NCI-H510A (cell line): Measurements from ENCODE around the gene EIF3I.
A peak's percentile ranks its signal among the peaks of the same experiment; 100 is the strongest.
"Not testable (repeated sequence)": the region's sequence is repeated elsewhere in the genome, so short reads cannot be mapped to it uniquely, and the experiment has no call there.

Source experiments
- DNase-seq: peaks from one replicate; lab custom pipeline; 2025; lab: John Stamatoyannopoulos, UW

The EIF3I gene

DNA sequence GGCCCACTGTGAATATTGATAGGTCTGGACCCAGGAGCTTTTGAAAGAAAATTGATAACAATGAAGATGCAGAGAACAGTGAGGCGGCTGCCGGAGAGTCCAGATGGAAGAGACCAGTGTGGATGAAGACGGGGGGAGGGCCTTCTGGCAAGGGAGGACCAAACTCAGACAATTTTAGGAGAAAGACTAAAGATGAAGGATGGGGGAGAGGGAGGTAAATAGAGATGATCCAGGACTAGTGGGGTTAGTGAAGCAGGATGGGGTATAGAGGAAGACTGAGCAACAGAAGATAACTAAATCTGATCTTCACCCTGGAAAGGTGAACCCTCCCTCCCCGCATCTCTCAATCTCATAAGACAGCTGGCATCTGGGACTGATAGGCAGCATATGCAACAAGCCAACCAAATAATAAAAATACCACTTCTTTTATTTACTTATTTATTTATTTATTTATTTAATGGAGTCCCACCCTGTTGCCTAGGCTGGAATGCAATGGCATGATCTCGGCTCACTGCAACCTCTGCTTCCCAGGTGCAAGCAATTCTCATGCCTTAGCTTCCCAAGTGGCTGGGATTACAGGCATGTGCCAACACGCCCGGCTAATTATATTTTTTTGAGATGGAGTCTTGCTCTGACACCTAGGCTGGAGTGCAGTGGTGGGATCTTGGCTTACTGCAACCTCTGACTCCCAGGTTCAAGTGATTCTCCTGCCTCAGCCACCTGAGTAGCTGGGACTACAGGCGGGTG, 10.5 kb downstream of the EIF3I start:
- no peak for DNase-seq

DNA sequence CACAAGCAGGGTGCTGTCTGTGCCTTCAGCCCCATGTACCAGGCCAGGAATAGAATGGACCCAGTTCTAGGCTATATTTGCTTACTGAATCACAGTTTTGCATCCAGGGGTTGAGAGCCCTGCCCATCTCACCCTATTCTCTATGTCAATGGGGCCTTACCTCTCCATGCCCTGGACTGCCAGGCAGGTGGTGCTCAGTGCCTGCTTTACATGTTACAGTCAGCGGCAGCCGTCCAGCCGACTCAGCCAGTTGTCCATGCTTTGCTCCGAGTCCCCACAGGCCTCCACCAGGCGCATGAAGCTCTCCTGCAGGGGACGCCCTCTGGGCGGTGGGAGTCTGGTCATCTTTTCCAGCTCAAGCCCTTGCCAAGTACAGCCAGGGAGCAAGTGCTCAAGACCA, 12.6 kb downstream of the EIF3I start:
- DNase-seq: no peak

DNA sequence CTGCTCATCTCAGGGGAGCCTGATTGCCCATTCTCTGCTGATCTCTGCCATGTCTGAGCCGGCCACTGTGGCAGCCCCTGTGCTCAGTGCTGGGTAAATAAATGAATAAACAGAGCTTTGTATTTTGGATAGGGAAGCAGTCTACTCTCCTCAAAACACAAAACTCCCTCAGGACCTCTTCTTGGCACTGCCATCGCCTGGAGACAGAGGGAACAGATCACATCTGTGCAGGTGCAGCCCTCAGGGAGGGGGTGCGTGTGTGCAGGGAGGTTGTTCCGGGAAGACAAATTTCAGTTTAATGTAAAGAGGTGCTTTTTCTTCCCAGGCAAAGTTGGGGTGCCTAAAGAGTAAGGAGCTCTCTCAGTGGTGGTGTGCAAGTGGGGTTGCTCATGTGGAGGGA, 17.1 kb downstream of the EIF3I start:
- DNase-seq: no peak

DNA sequence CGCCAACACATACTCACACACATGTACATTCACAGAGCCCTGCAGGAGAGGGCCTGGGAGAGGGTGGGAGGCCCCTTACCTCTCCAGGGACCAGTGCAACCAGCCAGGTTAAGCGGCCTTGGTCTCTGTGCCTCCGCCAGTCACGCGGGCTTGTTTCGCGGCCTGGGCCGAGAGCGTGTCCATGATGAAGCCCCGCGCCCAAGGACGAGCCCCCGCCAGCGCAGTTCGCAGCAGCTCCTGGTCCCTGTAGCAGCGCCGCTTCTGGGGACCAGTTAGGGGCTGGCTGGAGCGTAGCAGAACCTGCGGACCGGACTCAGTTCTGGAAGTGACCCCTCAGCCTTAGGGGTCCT, 17.6 kb downstream of the EIF3I start:
- no peak for DNase-seq

DNA sequence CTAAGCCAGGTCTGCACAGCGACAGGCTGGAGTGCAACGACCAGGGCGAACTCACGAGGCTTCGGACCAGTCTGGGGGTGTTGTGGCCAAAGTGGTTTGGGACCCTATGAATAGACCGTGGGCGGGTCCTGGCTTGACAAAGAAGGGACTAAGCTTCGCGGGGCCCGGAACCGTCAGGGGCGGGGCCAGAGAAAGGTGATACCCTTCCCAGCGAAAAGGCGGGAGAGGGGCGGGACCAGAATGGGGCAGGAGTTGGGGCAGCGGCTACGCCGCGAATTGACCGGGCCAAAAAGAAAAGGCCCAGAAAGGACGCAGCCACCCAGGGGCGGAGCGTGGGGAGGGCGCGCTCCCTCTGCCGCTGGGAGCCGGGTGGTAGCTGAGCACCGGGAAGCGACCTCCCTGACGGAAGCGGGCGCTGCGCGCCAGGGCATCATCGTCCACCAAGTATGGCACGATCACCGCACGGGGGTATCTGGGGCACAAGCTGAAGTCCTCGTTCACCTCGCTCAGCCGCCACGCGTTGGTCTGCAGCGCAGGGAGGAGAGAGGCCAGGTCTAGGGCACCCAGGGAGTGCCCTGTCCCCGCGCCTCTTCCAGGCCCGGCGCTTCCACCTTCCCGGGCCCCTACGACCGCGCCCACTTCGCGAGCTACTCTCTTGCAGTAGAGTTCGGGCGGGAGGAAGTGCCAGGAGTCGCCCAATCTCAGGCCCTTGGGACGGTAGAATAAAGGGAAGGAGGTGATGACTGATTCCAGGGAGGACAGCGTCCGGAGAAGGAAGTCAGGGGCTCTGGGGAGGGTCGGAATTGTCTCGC, 18.1 kb downstream of the EIF3I start:
- peak; percentile 85 for DNase-seq

DNA sequence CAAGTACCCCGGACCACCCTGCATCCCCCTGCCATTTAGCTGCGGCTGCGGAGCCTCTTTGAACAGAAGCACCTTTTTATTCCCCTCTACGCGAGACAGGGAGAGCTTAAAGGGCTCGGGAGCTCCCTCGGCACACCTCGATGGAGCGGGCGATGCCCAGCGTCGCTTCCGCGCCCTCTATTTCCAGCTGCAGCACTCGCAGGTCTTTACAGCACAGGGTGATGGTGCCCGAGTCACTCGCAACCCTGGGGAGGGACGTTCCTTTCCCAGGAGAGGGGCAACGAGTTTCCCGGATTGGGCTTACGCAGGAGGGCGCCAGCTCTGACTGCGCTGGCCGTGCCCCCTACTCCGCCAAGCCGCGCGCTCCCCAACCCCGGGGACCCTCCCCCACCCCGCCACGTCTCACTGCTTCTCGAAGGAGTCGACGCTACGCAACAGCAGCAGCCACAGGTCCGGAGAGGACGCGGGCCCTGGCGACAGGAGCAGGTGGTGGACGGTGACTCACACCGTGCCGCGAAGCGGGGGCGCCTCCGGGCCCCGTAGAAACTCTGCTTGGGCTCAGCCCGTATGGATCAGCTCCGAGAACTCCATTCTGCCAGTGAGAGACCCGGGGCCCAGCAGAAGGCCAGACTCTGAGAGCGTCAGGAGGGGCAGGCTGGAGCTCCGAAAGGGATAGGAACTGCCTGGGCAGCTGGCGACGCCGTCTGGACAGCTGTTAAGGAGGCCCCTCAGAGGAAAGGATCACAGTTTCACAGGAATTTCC, 19.0 kb downstream of the EIF3I start:
- DNase-seq: no peak

DNA sequence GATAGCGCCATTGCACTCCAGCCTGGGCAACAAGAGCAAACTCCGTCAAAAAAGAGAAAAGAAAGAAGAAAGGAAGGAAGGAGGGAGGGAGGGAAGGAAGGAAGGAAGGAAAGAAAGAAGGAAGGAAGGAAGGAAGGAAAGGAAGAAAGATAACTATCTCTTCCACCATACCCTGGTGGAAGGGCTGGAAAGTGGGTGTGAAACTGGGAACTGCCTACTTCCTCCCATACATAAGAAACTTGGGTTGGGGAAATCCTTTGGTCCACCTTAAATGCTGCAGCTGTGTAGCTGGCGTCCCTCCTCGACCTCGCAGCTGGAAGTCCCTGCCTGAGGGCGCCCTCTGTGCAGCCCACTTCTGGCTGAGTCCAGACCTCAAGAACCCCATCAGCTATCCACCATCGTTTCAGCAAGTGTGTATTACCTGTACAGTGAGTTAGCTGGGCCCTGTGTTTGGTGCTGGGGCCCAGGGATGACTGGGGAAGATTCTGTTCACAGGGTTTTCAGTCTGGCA, 20.2 kb downstream of the EIF3I start:
- no peak for DNase-seq

DNA sequence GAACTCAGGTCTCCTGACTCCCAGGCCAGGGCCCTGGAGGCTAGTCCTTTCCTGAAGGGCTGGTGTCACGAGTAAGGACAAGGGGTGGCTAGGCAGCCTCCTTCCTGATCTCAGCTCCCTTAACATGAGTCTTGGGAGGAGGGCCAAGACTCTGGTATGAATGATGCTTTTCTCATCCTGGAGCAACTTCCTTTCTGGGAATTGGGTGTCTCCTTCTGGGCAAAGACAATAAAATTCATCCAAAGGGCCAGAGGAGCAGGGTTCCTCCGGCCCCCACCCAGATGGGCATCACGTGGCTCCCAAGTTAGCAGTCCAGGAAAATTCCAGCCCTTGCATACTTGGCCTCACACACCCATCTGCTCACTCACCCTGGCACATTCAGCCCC, 24.7 kb downstream of the EIF3I start, which contains the start of gene FAM167B:
Gene FAM167B (plus strand): TSS at position 335 of the 386 bp plus-strand sequence. CDS start 200 bp downstream, outside the sequence.
- DNase-seq: no peak

DNA sequence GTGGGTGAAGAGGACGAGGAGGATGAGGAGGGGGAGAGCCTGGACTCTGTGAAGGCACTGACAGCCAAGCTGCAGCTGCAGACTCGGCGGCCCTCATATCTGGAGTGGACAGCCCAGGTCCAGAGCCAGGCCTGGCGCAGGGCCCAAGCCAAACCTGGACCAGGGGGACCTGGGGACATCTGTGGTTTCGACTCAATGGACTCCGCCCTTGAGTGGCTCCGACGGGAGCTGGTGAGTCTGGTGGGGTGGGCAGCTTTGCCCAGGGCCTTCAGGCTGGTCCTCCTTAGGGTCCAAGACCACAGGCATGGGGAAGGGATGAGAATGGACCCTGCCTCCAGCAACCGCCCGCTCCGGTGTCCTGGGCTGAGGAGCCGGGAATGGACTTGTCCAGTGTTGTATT, 25.2 kb downstream of the EIF3I start:
- DNase-seq: no peak

DNA sequence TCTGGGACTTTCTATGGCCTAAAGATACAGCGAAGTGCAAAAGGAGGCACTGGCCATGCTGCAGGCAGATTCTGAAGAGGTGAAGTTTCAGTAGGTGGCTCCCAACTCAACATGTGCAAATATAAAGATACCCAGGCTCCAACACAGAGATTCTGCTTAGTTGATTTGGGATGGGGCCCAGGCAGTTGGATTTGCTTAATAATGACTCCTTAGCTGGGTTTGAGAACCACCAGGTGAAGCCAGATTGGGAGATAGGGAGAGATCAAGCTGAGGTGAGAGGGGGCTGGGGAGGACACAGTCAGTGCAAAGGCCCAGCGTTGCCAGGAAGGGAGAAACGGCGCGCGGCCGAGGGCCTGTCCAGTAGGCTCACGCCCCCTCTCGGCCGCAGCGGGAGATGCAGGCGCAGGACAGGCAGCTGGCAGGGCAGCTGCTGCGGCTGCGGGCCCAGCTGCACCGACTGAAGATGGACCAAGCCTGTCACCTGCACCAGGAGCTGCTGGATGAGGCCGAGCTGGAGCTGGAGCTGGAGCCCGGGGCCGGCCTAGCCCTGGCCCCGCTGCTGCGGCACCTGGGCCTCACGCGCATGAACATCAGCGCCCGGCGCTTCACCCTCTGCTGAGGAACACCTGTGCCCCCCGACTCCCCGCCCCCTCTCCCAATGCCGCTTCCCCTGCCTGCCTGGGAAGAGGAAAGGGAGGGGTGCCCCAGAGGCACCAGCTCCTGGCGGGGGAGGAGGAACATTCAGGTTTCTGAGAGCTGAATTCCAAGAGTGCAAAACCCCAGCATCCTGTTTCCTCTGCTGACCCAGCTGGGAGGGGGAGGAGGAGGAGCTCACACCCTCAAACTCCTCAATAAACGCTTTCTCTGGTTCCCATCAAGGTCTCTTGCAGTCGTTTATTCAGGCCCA, 26.0 kb downstream of the EIF3I start:
- DNase-seq: peak; percentile 78

DNA sequence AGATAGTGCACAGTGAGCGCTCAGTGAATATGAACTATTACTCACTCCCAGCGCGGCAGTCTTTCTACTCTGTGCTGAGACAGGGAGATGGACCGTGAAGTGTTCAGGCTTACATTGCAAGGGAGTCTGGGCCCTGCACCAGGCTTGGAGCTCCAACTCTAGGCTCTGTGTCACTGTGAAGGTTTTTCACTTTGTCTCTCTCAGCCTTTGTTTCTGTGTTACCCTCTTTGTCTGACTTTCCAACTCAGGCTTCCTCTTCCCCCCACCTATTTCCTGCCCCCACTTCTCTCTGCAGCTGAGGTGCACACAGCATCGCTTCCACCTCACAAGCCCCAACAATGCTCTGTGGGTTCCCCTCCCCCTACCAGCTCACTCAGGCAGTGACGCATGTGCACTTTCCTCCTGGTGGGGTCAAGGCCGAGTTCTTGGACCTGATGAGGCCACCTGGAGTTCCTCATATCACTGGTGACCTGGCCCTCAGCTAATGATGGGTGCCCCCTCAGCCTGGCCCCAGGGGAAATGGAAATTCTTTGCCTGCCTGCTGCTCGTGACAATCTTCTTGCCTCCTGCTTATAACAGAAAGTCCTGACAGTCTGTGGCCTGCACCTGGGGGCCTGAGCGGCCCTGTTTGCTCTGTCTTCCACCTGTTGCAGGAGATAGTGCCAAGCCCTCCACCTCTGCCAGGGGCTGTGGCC, 27.8 kb downstream of the EIF3I start:
- no peak for DNase-seq

DNA sequence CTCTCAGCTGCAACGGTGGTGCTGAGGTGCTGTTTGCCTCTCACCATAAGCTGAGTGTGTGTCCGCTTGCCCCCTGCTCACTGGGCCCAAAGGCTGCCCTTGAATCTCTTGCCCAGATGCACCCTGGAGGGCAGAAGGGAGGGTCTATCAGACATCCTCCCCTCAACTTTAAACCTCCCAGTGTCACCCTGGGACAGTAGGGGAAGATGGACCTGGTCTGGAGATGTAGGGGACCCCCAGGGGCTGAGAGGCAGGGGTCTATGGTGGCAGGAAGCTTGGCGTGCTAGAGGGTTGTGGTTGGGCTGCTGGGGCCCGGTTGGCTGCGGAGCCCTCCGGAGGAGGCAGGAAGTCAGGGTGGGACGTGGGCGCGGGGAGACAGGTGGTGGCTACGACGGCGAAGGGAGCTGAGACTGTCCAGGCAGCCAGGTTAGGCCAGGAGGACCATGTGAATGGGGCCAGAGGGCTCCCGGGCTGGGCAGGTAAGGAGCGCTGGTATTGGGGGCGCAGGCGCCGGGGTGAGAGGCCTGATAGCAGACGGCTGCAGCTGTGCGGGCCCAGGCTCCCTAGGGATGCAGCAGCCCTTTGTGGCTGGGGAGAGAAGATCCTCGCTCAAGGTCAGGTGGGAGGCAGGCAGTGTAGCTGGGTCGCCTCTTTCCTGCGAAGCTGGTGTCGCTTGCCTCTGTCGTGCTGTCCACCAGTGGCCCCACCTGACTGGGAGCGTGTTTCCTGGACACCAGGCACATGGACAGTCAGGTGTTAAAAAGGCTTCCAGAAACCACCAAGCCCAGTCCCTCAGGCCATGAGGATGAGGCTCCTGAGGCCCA, 28.9 kb downstream of the EIF3I start, which contains the start of gene LCK:
Gene LCK (plus strand): TSS at position 373 of the 824 bp plus-strand sequence. CDS start 23,065 bp downstream, outside the sequence.
- no peak for DNase-seq

DNA sequence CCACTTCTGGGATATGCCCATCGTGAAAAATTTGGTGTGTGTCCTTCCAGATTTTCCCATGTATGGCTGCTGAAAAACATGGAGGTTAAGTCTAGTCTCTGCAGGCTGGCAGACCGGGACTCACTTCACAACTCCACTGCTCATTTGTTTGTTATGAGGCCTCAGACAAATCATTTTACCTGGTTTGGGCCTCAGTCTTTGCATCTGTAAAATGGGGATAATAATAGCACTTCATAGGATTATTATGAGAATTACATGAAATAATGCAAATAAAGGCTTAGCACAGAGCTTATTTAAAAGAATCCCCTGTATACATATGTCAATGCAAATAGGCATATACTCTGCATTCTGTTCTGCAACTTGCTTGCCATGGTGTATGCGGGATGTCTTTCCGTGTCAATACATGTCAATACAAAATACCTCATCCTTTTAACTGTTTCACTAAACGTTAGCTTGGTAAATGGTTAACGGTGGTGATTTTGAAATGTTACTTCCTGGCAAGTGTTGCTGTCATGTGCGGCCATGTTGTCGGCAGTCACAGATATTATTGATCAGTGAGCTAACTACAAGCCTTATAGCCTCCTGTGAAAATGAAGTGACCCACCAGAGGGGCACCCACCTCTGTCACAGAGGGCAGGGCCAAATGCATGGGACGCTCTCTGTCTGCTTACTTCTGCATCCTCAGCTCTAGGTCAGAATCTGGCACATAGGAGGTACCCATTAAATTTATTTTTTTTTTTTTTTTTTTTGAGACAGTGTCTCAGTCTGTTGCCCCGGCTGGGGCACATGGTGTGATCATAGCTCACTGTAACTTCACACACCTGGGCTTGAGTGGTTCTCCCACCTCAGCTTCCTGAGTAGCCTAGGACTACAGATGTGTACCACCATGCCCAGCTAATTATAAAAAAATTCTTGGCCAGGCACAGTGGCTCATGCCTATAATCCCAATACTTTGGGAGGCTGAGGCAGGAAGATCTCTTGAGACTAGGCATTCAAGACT, 33.2 kb downstream of the EIF3I start:
- DNase-seq: no peak

DNA sequence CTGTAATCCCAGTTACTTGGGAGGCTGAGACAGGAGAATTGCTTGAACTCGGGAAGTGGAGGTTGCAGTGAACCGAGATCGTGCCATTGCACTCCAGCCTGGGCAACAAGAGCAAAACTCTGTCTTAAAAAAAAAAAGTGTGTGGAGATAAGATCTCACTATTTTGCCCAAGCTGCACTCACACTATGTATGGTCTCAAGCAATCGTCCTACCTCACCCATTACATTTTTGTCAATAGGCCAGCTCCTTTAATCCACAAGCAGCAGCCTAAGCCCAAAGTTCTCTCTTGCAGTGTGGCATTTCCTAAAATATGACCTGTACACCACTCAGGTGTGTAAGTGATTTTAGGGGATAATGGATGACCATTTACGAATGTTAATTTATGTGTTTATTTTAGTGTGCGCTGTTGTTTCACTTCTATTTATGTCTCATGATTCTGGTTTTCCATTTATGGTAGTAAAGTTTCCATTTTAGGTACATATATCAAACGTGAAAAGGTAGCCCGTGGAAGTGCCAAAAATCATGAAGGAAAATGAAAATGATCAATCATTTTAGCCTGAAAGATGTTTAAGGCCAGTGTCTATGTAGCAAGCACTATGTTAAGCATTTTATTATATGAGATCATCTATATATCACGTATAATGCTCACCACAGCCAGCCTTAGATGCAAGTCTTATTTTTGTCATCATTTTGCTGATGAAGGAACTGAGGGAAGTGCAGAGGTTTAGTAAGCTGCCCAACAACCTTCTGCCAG, 34.4 kb downstream of the EIF3I start:
- no peak for DNase-seq

DNA sequence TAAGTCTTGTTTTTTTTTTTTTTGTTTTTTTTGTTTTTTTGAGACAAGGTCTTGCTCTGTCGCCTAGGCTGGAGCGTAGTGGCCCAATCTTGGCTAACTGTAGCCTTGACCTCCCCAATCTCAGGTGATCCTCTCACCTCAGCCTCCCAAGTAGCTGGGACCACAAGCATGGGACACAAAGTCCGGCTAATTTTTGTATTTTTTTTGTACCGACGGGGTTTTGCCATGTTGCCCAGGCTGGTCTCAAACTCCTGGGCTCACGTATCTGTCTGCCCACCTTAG, 35.0 kb downstream of the EIF3I start:
- no peak for DNase-seq

DNA sequence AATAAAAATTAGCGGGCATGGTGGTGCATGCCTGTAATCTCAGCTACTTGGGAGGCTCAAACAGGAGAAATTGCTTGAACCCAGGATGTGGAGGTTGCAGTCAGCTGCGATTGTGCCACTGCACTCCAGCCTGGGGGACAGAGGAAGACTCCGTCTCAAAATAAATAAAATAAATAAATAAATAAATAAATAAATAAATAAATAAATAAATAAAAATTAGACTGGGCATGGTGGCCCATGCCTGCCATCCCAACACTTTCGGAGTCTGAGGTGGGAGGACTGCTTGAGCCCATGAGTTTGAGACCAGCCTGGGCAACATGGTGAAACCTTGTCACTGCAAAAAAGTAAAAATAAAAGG, 41.0 kb downstream of the EIF3I start:
- DNase-seq: not testable (repeated sequence)

DNA sequence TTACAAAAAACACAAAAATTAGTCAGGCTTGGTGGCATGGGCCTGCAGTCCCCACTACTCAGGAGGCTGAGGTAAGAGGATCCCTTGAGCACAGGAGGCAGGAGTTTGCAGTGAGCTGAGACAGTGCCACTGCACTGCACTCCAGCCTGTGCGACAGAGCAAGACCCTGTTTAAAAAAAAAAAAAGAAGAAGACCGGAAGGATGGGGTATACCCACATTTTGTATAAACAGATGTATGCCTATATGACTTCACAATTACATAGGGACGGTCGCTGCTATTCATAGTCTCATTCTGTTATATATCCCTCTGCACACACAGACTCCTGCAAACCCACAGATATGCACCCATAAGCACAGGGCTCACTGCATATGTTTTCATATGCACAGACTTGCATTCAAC, 41.5 kb downstream of the EIF3I start:
- DNase-seq: no peak

DNA sequence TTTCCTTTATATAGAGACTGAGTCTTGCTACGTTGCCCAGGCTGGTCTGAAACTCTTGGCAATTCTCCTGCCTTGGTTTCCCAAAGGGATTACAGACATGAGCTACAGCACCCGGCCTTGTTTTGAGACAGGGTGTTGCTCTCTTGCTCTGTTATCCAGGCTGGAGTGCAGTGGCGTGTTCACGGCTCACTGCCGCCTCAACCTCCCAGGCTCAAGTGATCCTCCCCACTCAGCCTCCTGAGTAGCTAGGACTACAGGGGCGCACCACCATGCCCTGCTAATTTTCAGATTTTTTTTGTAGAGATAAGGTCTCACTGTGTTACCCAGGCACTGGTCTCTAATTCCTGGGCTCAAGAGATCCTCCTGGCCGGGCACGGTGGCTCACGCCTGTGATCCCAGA, 43.6 kb downstream of the EIF3I start:
- no peak for DNase-seq
